ENCODE results near the gene GNB3. TPM values are rescaled to one million over a fixed set of nuclear protein-coding genes. Genes with fewer than 3 reads are reported as not detected.

The GNB3 gene
- total and polyA plus RNA-seq, 9 of the 15 experiments (the other 6 are each of a cell fraction or from before 2014, with no cell fraction given): 1.4 to 5.8 (median 2.0) TPM

DNA sequence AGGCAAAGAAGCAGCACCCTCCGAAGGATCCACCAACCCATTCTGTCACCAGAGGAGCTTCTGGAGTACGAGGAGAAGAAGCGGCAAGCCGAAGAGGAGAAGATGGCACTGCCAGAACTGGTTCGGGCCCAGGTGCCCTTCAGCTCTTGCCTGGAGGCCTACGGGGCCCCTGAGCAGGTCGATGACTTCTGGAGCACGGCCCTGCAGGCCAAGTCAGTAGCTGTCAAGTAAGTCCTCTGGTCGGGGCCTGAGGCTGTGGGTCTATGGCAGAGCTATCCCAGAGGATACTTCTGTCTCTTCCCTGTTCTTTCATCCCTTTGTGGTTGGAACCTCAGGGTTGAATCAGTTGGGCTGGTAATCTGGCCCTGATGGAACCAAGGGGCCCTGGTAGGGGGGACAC, 20.7 kb downstream of the GNB3 start:
- peaks cover 88% of the 10 kb centered on the region for H3K36me3 ChIP-seq (ENCODE audit: control insufficient read depth, insufficient read depth, low read length)
- no peak overlapping the region for H3K4me2 ChIP-seq (ENCODE audit: insufficient read depth, low read length)
- ATAC-seq: no peak
- in situ Hi-C loops (cut with MboI): no loop called here
- CTCF ChIA-PET (ENCODE audit: low intra/inter-chr PET ratio): no interaction called here
- no peaks in the 10 kb centered on the region for H3K9me3 ChIP-seq (replicated peaks; ENCODE audit: control insufficient read depth, insufficient read depth, low read depth, low read length)
- no peak overlapping the region for H3K9ac ChIP-seq (ENCODE audit: insufficient read depth in 1 of 2, low read depth in 2 of 2, low read length in 2 of 2)
- WGBS (ENCODE audit: insufficient coverage, low coverage, missing lambda C conversion rate): 89% methylated on average over 7 of the region's 9 CpGs
- intact Hi-C loops (cut with micrococcal nuclease): no loop called here
- FAIRE-seq: no peak
- no peak overlapping the region for H2AFZ ChIP-seq (ENCODE audit: low read depth, low read length)
- TF ChIP-seq FOXM1 (IDR thresholded peaks at IDR 0.05; ENCODE audit: low read depth) (no peak), FOXM1 (CRISPR knock-in tag; IDR thresholded peaks at IDR 0.05; ENCODE audit: low read depth) (no peak), NFE2L1 (tag; IDR thresholded peaks at IDR 0.05; ENCODE audit: borderline replicate concordance, low read depth) (no peak), SNRNP70 (optimal IDR thresholded peaks at IDR 0.05; ENCODE audit: low read depth, low read length) (no peak), RNF2 (IDR thresholded peaks at IDR 0.05) (no peak)
- TF ChIP-seq, protein P1, sequence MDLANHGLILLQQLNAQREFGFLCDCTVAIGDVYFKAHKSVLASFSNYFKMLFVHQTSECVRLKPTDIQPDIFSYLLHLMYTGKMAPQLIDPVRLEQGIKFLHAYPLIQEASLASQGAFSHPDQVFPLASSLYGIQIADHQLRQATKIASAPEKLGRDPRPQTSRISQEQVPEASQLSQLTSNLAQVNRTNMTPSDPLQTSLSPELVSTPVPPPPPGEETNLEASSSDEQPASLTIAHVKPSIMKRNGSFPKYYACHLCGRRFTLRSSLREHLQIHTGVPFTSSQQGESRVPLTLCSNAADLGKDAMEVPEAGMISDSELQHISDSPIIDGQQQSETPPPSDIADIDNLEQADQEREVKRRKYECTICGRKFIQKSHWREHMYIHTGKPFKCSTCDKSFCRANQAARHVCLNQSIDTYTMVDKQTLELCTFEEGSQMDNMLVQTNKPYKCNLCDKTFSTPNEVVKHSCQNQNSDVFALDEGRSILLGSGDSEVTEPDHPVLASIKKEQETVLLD (IDR thresholded peaks at IDR 0.05): no peak
- H4K20me1 ChIP-seq (replicated peaks; ENCODE audit: control insufficient read depth, insufficient read depth, low read length): no peaks in the 10 kb centered on the region
- H3K27ac ChIP-seq (ENCODE audit: extremely low read depth, low read depth, low read length): no peak overlapping the region
- BruUV-seq (replicated peaks): no TSS peak
- no peak overlapping the region for H3K4me3 ChIP-seq
- no peaks in the 10 kb centered on the region for H3K79me2 ChIP-seq (ENCODE audit: control insufficient read depth, insufficient read depth, low read length)
- no peaks in the 10 kb centered on the region for H3K9me1 ChIP-seq (ENCODE audit: control insufficient read depth, insufficient read depth, low read length)
- peaks cover 5 to 6% of the 10 kb centered on the region in 2 experiments; a peak in 4 of 5 replicates for H3K4me1 ChIP-seq (replicated peaks in 1 of 2; ENCODE audit: control insufficient read depth in 2 of 2, insufficient read depth in 2 of 2, low read length in 2 of 2)
- no peak for DNase-seq (ENCODE audit: extremely low read depth in 1 of 4, low spot score in 3 of 4)
- no peaks in the 10 kb centered on the region for H3K27me3 ChIP-seq (ENCODE audit: control insufficient read depth in 2 of 2, insufficient read depth in 2 of 2, low read length in 2 of 2)
- POLR2A ChIA-PET: interaction anchor here (1.3 kb wide), 1 partner anchor 9 kb away, joined by 10 read pairs; the partner anchor contains the start of gene USP5

Measured in K562 (cell line).